Activated T-cell treated with anti-CD3 and anti-CD28 coated beads for 48 hours (primary cell): ENCODE data around the gene C17orf67.

Source experiments
- DNase-seq: peaks from one replicate; pipeline ENCODE4 v3.0.0-alpha.2; 2020; ENCODE audit warnings: low read depth

C17orf67 gene, protein sequence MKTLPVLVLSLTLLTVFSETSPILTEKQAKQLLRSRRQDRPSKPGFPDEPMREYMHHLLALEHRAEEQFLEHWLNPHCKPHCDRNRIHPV

DNA sequence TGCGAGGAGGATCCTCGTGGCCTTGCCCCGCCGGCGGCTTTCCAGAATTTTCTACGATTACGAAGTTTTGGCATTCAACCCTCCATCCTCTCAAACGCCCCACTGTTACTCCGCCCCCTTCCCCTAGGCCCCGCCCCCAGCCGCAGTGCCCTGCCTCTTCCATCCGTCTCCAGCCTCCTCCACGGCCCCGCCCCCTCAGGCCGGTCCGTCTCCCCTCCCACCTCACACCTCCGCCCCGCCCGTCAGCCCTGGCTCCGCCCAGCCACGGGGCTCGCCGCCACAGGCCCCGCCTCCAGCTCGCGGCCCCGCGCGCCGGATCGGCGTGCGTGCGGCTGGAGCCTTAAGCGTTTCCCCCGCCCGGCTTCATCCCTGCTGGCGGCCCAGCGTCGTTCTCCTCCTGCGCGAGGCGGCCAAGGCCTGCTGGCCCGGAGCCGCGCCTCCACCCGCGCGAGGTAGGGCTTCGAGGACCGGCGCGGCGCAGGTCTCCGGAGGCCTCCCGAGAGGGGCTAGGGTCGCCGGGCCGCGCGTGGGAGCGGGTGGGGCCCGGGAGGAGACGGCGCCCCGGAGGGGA, at the start of gene C17orf67, which contains the start of gene DGKE:
Gene C17orf67 (minus strand): TSS at position 112 of the 571 bp plus-strand sequence. CDS start 18,110 bp downstream, outside the sequence.
Gene DGKE (plus strand): TSS at position 343 of the 571 bp plus-strand sequence. CDS start 645 bp downstream, outside the sequence.
- peak; percentile 98 for DNase-seq

DNA sequence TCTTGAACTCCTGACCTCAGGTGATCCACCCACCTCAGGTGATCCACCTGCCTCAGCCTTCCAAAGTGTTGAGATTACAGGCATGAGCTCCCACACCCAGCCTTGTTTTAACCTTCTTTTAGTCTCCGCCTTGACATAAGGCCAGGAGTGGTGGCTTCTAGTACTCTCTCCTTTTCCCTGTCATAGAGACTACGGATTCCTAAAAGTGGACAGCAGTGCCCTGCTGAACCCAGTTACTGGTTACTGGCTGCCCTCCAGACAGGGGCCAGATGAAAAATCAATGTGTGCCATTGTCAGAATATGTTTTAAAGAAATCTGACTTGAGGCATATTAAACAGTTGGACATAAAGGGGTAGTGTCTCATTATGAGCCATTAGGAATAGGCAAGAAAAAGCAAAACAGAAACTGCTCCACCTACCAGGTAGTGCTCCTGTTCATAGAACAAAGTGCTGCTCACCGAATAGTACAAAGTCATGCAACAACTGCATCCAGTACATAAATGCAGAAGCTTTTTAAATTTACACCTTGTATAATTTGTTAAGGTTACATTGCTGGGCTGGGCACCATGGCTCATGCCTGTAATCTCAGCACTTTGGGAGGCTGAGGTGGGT, 48.1 kb upstream of the C17orf67 start:
- no peak for DNase-seq

DNA sequence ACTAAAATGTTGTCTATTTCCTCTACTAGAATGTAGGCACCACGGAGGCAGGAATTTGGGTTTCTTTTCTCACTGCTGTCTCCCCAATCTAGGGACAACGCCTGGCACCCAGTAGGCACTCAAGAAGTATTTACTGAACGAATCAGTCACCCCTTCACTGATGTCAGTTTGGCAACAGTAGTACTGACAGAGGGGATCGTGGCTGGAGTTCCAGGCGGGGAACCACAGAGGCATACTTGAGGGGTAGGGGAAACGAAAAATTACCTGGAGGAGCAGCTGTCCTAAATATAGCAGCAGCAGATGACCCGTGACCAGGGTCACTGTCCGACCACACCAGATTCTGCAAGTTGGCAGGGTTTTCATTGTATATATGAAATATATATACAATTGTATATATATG, 46.9 kb upstream of the C17orf67 start:
- no peak for DNase-seq

DNA sequence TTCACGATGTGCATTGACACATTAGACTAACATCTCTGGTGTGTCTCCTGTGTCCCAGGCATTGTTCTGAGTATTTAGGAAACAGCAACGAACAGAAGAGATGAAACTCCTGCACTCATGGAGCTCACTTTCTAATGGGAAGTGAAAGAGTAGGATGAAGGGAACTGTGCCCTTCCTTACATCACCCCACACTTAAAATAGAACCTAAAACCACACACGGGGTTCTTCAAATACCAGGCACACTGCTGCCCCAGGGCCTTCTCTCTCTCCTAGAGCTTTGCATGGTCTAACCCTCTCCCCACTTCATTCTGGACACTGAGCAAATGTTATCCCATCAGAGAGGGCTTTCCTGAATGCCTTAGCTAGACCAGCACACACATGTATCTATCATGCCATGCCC, 46.4 kb upstream of the C17orf67 start:
- DNase-seq, result no peak

DNA sequence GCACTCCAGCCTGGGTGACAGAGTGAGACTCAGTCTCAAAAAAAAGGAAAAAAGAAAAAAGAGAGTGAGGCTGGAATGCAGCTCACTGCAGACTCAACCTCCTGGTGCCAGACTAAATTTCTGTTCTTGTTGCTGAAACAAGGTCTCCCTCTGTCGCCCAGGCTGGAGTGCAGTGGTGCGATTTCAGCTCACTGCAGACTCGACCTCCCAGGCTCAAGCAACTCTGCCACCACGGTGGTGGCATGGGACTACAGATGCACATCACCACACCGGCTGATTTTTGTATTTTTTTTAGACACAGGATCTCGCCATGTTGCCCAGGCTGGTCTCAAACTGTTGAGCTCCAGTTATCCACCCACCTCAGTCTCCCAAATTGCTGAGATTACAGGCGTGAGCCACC, 45.6 kb upstream of the C17orf67 start:
- no peak for DNase-seq

DNA sequence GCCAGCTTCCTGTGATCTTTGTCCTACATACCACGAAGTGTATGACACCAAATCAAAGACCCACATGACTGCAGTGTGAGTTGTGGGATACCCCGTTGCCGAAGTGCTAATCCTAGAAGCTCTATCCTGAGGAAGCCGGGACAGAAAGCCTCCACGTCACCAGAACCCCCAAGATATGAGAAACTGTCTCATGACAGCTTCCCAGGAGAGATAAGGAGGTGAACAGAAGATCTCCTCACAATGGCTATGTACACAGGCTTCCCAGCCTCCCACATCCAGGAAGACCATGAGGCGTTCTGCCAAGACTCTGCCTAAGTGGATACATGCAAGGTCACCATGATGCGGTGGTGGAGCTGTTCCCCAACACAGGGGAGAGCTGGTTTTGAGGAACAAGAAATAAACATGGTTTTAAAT, 43.1 kb upstream of the C17orf67 start:
- no peak for DNase-seq

DNA sequence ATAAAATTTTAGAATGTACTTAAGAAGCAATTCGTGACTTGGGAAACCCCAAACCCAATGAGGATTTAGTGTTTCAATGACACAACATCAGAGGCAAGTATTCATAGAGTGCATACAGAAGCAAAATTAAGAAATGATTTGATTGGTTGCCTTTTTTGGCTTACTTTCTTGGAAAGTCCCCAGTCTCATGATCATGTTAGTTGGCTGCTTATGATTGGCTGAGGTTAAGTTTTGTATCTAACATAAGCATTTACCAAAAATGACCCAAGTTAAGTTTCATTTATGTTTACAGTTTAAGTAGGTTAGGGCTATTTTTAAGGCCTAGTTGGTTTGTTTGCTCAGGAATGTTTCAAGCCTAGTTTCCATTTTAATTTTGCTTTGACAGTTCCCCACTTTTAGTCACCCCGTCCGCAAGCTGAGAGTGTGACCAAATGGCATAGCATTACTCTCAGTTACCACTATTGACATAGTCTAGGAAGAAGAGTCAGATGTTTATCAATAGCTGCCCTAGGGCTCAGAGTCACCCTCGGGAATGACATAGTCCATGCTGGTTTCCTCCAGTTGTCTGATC, 36.4 kb upstream of the C17orf67 start:
- no peak for DNase-seq

DNA sequence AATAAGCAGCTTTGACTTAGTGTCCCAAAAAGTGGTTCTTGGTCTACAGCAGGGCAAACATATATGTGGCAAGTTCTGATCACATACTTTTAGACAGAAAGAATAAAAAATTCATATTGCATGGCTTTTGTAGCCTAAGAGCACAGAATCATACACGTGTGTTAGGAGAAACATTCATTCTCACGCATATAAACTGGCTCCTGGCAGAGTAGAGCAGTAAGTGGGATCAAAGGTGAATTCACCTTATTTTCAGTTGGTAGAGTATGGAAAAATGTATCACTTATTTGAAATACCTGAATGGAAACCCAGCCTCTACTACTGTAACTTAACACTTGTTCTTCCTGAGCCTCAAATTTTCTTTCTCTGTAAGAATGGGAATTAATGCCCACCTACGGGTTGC, 35.0 kb upstream of the C17orf67 start:
- no peak for DNase-seq

DNA sequence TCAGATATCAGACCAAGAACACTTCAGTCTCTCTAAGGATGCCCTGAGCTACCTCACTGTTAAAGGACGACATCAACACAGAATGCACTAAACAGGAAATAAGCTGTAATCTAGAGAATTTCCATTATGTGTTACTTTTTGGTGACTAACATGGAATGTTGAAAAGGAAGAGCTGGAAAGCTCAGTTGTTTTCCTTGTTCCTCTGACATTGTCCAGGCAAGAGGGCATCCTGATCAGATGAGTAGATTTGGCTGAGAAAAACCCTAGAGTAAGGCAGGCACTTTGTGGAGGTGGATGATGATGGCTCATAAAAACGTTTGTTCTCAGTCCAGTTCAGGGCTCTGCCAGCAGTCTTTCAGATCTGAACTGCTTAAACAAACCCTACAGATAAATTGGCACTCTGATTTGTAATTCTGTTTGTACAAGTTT, 34.2 kb upstream of the C17orf67 start:
- DNase-seq, result no peak

DNA sequence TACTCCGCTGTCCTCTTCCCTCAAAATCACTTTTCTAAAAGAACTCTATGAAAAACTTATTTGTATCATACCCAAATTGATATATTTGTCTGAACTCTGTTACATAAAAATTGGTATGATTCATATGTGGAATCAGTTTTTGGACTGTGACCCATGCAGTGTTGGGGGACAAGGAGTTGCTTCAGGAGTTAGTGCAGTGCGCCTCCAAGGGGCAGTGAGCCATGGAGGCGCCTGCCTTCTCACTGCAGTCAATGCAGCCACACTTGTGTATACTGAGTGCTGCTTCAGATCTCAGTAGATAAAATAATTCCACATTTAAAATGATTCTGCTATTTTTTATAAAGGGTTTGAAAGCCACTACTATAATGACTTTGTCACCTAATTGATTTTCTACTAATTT, 32.8 kb upstream of the C17orf67 start:
- DNase-seq, result no peak

DNA sequence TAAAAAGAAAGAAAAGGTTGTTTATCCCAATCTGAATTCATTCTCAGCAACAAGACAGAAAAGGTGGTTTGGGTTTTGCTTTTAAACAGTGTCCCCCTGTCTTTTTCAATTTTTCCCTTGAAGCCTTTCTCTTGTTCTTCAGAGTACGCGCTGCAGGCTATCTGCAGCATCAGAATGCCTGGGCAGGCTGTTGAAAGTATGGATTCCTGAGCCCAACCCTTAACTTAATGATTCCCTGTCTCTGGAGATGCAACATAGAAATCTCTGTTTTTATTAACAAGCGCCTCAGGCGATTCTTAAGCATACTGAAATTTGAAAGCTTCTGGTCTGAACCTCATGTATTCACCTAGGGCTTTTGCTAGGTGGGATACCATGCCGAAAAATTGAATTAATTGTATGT, 32.4 kb upstream of the C17orf67 start:
- DNase-seq, result no peak

DNA sequence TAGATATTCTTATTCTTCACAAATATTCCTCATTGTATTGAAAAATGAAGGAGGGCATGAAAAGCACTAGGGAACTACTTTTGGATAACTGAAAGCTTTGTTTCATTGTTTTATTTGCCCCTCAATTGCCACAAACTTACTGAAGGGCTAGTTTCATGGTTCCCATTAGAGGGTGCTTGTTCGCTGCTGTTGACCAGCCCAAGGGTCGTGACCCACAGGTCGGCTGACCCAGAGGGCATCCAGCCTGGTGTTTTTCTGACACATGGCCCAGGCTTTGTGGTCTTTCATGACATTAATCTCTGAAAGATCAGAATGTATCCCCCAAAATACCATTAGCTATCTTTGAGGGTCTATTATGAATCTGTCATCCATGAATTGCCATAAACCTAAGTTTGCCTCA, 30.3 kb upstream of the C17orf67 start:
- no peak for DNase-seq

DNA sequence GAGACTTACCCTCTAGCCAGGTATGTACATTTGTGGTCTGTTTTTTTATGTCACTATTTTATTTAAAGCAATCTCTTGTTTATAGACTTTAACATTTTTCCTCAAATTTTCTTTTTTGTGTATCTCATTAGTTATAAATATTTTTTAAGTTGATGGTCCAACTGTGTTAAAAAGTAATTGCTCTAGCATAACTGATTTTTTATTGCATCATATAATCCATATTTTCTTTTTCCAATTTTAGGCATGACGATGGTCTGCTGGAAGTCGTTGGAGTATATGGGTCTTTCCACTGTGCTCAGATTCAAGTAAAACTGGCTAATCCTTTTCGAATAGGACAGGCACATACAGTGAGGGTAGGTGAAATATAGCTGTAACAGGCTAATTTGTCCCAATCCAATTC, 28.2 kb upstream of the C17orf67 start:
- DNase-seq, result no peak

DNA sequence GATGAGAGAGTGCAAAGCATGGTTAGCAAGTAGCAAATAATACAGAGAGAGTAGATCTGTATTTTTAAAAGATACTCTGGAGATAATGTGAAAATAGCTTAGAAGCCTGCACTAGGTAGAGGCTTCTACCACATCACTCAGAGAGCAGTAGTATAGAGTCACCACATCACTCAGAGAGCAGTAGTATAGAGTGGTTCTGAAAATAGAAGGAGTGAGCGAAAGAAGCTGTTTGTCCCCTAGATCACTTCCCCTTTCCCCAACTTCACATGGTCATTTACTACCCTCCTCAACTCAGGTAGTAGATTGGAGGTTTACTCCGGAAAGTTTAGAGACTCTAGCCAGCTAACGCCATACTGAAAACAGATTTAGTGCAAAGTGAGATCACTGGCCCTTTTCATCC, 17.3 kb upstream of the C17orf67 start:
- no peak for DNase-seq

DNA sequence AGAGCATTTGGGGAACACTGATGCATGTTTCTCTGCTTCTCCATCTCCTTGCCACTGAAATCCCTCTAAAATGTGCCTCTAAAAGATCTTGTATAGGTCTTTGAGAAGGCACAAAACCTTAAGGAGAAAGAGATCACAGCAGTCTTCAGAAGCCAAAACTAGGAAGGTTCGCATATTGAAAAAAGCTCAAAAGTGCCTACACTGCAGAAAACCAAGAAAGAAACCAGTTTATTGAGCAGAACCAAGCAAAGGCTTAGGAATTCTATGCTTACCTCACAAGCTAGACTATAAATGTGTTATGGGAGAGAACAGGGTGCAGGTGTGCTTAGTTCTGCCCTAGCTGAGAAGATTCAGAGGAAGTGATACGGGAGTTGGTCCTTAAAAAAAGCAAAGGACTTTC, 16.9 kb upstream of the C17orf67 start:
- DNase-seq, result no peak

DNA sequence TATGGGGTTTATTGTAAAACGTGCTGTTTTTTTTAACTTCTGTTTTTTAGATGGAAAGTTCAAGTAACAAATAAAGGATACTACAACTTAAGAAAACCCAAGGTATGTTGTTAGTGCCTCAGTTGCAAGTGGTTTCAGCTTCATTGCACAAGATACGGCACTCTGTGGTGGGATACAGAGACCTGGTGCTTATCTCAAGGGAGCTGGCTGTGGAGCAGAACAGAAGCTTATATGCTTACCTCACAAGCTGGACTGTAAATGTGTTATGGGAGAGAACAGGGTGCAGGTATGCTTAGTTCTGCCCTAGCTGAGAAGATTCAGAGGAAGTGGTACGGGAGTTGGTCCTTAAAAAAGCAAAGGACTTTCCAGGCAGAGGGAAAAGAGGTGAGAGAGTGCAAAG, 15.4 kb upstream of the C17orf67 start:
- DNase-seq, result no peak

DNA sequence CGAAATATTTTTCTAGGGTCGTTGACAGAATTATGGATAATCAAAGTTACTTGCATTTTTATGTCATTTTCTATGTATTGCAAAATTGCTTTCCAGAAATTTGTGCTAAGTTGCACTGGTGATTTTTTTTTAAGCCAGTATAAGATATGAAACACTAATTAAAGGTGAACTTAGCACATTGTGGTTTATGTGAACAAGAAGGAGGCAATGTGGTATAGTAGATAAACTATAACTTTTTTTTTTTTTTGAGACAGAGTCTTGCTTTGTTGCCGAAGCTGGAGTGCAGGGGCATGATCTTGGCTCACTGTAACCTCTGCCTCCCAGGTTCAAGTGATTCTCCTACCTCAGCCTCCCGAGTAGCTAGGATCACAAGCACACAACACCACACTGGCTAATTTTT, 13.4 kb upstream of the C17orf67 start:
- no peak for DNase-seq

DNA sequence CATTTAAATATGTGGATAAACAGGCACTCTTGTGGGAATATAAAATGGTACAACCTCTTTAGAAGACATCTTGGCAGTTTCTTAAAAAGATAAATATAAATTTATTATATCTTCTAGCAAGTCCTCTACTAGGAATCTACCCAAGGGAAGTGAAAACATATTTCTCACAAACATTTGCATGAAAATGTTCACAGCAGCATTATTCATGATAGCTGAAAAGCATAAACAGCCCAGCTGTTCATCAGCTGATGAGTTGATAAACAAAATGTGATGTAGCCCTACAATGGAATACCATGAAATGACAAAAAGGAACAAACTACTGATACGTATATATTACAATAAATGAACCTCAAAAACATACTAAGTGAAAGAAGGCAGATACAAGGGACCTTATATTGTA, 12.2 kb upstream of the C17orf67 start:
- DNase-seq, result no peak

DNA sequence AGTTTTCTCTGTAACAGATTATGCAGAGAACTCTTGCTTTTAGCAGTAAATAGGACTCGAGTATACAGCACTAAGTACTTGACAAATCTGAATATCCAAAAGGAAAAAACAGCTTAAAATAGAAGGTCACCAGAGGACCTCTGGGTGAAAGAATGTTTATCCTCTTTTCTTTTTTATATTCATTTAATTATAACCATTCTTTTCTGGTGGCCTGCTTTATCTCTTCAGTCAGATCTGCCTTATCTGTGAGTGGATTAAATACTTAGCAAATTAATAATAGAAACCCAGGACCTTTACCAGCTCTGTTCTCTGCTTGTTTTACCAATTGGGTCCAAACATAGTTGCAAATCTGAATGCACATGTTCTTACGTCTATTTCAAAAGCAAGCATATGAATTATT, 8.9 kb upstream of the C17orf67 start:
- no peak for DNase-seq

DNA sequence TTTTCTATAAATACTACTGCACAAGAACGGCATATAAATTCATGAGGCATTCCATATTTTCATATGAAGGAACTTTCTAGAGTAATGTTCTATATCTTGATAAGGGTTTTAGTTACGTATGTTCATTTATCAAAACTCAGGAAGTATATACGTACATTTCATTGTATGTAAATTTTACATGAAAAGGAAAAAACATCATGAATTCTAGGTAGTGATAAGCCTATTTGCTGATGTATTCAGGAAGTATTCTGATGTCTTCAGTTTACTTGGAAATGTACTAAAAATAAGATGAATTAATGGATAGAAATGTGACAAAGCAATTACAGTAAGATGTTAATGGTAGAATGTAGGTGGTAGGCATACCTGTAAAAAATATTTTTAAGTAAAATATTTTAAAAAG, 5.0 kb upstream of the C17orf67 start:
- DNase-seq, result no peak

DNA sequence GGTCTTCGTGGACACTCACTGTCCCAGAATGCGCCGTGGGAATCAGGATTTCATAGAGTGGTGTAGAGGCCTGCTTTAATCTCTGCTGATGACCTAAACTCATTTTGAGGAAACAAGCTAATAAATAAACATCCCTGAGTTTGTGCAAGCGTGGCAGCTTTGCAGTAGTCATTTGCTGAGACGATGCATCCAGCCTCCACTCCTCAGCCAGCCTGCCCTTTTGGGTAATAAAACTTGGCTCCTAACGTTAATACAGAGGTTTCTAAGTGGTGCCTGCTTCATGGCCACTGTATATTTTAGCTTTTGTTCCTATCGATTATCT, 1.5 kb upstream of the C17orf67 start:
- no peak for DNase-seq

DNA sequence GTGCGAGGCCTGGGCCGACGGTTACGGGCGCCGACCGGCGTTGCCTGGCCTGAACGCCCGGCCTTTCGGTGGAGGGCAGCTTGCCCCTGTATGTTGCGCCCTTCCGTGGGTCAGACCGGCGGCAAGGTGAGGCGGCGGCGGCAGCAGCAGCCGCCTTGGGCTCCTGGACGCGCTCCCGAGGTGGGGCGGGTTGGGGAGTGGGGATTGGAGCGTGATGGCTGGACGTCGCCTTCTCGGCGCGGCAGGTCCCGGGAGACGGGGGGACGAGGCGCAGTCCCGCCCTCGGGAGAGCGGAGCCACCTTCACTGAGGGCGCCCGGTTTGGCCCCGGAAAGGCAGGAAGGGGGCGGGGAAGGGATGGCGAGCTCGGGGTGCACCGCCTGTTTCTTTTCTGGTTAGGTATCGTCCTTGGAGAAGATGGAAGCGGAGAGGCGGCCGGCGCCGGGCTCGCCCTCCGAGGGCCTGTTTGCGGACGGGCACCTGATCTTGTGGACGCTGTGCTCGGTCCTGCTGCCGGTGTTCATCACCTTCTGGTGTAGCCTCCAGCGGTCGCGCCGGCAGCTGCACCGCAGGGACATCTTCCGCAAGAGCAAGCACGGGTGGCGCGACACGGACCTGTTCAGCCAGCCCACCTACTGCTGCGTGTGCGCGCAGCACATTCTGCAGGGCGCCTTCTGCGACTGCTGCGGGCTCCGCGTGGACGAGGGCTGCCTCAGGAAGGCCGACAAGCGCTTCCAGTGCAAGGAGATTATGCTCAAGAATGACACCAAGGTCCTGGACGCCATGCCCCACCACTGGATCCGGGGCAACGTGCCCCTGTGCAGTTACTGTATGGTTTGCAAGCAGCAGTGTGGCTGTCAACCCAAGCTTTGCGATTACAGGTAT, 902 bp upstream of the C17orf67 start:
- DNase-seq, result peak; percentile 62
